K562 (cell line): ENCODE measurements around the gene TANK.

Experiments
- CHCHD3 ChIP-seq: fragments of 250-450 bp; sonication (Bioruptor Pico); IDR thresholded peaks from 2 replicates; pipeline ENCODE4 v2.1.2; 2022; ENCODE audit warnings: mild to moderate bottlenecking
- ERF ChIP-seq: fragments of 450-650 bp; formaldehyde crosslinking; IDR thresholded peaks from 2 replicates; pipeline ENCODE4 v1.4.0; 2020; ENCODE audit warnings: mild to moderate bottlenecking, mixed read lengths
- EZH2 ChIP-seq: IDR thresholded peaks from 2 replicates; pipeline ENCODE4 v1.6.1; 2012; ENCODE audit warnings: low read depth, mild to moderate bottlenecking, inconsistent platforms, low read length, borderline replicate concordance
- NFYB ChIP-seq: IDR thresholded peaks from 2 replicates; pipeline ENCODE4 v1.6.1; 2011; ENCODE audit warnings: mild to moderate bottlenecking, moderate library complexity; ENCODE audit not compliant: insufficient read length; ENCODE audit errors: extremely low read depth
- POLR2AphosphoS2 ChIP-seq: IDR thresholded peaks from 2 replicates; pipeline ENCODE4 v1.6.1; 2012; ENCODE audit warnings: low read length, improper control_type of control experiment
- POLR2AphosphoS5 ChIP-seq: IDR thresholded peaks from 2 replicates; pipeline ENCODE4 v1.6.1; 2011; ENCODE audit warnings: mild to moderate bottlenecking, low read depth, low read length, moderate library complexity; ENCODE audit not compliant: control insufficient read depth, insufficient read depth
- POLR2B ChIP-seq: fragments of 450-650 bp; IDR thresholded peaks from 2 replicates; pipeline ENCODE4 v1.6.1; 2018; ENCODE audit warnings: low read depth; ENCODE audit not compliant: partially characterized antibody
- RFX5 ChIP-seq: IDR thresholded peaks from 2 replicates; pipeline ENCODE4 v1.6.1; 2011; ENCODE audit warnings: low read depth, mild to moderate bottlenecking, improper control_type of control experiment, low read length
- SETDB1 ChIP-seq: IDR thresholded peaks from one replicate; pipeline ENCODE4 v1.6.1; 2012; ENCODE audit warnings: low read length, control low read depth, inconsistent platforms
- SRSF7 ChIP-seq: fragments of 200-400 bp; formaldehyde crosslinking; optimal IDR thresholded peaks from 2 replicates; pipeline ENCODE3; 2017; ENCODE audit warnings: mild to moderate bottlenecking, low read depth, low read length
- ZNF282 ChIP-seq: sonication (generic); formaldehyde crosslinking; IDR thresholded peaks from 2 replicates; pipeline ENCODE4 v1.8.1; 2023; ENCODE audit warnings: missing genetic modification reagents
- TF ChIP-seq, protein P1 (sequence below): sonication (generic); formaldehyde crosslinking; IDR thresholded peaks from 2 replicates; pipeline ENCODE4 v1.8.0; 2022; ENCODE audit warnings: mild to moderate bottlenecking, low read depth, missing genetic modification reagents
- TF ChIP-seq, protein P2 (sequence below), 2 experiments: fragments of 450-650 bp; IDR thresholded peaks; 2 replicates each; pipeline ENCODE4 v1.6.1; 2018; ENCODE audit warnings: mild to moderate bottlenecking in 2 of 2, low read depth in 1 of 2; ENCODE audit not compliant: partially characterized antibody in 2 of 2
- TF ChIP-seq, protein P3 (sequence below): fragments of 450-650 bp; formaldehyde crosslinking; IDR thresholded peaks from 2 replicates; pipeline ENCODE4 v1.4.0; 2022; ENCODE audit warnings: missing genetic modification characterization

DNA sequence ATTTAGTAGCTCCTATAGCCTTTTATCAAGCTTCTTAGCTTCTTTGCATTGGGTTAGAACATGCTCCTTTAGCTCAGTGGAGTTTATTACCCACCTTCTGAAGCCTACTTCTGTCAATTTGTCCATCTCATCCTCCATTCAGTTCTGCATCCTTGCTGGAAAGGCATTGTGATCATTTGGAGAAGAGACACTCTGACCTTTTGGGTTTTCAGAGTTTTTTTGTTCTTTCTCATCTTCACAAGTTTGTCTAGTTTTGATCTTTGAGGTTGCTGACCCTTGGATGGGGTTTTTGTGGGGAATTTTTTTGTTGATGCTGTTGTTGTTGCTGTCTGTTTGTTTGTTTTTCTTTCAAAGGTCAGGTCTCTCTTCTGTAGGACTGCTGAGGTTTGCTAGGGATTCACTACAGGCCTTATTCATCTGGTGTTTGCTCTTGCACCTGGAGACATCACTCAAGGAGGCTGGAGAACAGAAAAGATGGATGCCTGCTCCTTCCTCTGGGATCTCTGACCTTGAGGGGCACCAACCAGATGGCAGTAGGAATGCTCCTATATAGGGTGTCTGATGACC lies 13.9 kb upstream of the TANK start:
- TF ChIP-seq, protein P1, sequence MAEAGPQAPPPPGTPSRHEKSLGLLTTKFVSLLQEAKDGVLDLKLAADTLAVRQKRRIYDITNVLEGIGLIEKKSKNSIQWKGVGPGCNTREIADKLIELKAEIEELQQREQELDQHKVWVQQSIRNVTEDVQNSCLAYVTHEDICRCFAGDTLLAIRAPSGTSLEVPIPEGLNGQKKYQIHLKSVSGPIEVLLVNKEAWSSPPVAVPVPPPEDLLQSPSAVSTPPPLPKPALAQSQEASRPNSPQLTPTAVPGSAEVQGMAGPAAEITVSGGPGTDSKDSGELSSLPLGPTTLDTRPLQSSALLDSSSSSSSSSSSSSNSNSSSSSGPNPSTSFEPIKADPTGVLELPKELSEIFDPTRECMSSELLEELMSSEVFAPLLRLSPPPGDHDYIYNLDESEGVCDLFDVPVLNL (CRISPR knock-in tag): no peak
- TF ChIP-seq ZNF282 (CRISPR knock-in tag) (no peak), EZH2 (no peak), POLR2AphosphoS2 (no peak), SRSF7 (no peak), NFYB (no peak), POLR2B (no peak), SETDB1 (no peak), CHCHD3 (CRISPR knock-in tag) (no peak), RFX5 (no peak), ERF (CRISPR knock-in tag) (no peak), POLR2AphosphoS5 (no peak)
- TF ChIP-seq, protein P2, sequence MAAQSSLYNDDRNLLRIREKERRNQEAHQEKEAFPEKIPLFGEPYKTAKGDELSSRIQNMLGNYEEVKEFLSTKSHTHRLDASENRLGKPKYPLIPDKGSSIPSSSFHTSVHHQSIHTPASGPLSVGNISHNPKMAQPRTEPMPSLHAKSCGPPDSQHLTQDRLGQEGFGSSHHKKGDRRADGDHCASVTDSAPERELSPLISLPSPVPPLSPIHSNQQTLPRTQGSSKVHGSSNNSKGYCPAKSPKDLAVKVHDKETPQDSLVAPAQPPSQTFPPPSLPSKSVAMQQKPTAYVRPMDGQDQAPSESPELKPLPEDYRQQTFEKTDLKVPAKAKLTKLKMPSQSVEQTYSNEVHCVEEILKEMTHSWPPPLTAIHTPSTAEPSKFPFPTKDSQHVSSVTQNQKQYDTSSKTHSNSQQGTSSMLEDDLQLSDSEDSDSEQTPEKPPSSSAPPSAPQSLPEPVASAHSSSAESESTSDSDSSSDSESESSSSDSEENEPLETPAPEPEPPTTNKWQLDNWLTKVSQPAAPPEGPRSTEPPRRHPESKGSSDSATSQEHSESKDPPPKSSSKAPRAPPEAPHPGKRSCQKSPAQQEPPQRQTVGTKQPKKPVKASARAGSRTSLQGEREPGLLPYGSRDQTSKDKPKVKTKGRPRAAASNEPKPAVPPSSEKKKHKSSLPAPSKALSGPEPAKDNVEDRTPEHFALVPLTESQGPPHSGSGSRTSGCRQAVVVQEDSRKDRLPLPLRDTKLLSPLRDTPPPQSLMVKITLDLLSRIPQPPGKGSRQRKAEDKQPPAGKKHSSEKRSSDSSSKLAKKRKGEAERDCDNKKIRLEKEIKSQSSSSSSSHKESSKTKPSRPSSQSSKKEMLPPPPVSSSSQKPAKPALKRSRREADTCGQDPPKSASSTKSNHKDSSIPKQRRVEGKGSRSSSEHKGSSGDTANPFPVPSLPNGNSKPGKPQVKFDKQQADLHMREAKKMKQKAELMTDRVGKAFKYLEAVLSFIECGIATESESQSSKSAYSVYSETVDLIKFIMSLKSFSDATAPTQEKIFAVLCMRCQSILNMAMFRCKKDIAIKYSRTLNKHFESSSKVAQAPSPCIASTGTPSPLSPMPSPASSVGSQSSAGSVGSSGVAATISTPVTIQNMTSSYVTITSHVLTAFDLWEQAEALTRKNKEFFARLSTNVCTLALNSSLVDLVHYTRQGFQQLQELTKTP (IDR thresholded peaks at IDR 0.05; ENCODE audit: low read depth in 1 of 2, partially characterized antibody in 2 of 2): no peak
- TF ChIP-seq, protein P3, sequence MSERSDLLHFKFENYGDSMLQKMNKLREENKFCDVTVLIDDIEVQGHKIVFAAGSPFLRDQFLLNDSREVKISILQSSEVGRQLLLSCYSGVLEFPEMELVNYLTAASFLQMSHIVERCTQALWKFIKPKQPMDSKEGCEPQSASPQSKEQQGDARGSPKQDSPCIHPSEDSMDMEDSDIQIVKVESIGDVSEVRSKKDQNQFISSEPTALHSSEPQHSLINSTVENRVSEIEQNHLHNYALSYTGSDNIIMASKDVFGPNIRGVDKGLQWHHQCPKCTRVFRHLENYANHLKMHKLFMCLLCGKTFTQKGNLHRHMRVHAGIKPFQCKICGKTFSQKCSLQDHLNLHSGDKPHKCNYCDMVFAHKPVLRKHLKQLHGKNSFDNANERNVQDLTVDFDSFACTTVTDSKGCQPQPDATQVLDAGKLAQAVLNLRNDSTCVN: no peak
